GM20000 (cell line): Measurements from ENCODE around the gene CTNND2.

Experiments used
- DNase-seq: peaks from one replicate; pipeline ENCODE4 v3.0.0; 2012; ENCODE audit warnings: low spot score
- TF ChIP-seq, protein P1 (sequence below): IDR thresholded peaks from 2 replicates; pipeline ENCODE4 v1.5.1; 2012; ENCODE audit warnings: mild to moderate bottlenecking, control low read depth; ENCODE audit errors: extremely low read depth, missing control alignments

The CTNND2 gene

GRCh38 chr5:10927608-10928007 is 976.6 kb downstream of the CTNND2 start:
- no peak for DNase-seq
- TF ChIP-seq, protein P1, sequence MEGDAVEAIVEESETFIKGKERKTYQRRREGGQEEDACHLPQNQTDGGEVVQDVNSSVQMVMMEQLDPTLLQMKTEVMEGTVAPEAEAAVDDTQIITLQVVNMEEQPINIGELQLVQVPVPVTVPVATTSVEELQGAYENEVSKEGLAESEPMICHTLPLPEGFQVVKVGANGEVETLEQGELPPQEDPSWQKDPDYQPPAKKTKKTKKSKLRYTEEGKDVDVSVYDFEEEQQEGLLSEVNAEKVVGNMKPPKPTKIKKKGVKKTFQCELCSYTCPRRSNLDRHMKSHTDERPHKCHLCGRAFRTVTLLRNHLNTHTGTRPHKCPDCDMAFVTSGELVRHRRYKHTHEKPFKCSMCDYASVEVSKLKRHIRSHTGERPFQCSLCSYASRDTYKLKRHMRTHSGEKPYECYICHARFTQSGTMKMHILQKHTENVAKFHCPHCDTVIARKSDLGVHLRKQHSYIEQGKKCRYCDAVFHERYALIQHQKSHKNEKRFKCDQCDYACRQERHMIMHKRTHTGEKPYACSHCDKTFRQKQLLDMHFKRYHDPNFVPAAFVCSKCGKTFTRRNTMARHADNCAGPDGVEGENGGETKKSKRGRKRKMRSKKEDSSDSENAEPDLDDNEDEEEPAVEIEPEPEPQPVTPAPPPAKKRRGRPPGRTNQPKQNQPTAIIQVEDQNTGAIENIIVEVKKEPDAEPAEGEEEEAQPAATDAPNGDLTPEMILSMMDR, result no peak

DNA sequence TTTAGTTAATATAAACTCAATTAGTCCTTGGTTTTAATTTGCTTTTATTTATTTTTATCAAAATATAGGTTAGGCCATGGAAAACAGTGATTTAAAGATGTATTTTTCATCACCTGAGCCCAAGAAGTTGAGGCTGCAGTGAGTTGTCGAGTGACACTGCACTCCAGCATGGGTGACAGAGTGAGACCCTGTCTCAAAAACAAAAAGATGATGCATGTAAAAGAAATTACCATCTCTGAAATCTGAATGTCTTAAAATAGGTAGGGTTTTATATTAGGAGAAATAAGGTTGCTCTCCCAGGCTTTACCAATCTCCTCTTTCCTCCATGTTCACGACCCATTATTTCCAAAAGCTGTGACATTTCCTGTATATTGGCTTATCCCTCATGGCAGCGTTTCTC is 980.9 kb downstream of the CTNND2 start:
- TF ChIP-seq, protein P1, result no peak
- DNase-seq, result no peak
